Endometrial microvascular endothelial cells (primary cell): ENCODE data around the gene COX11. TPM values are rescaled to one million over a fixed set of nuclear protein-coding genes. Genes with fewer than 3 reads are reported as not detected.

Source experiments
- in situ Hi-C: cut with HindIII; loops from 2 replicates; pipeline ENCODE4 v1.10.0; 2017; ENCODE audit warnings: low sequenced_read_pairs, low pct_unique_long_range_greater_than_20kb; ENCODE audit errors: inconsistent ontology term
- total RNA-seq: library from RNA; depleted of rRNA; stranded (reverse); fragments of >200 nt; gene quantifications from one replicate; pipeline ENCODE4 v1.2.3, GENCODE V29; 2015; ENCODE audit errors: inconsistent ontology term

Gene COX11
- total RNA-seq, 1 donor from 2014 or later, result 78.9 TPM

DNA sequence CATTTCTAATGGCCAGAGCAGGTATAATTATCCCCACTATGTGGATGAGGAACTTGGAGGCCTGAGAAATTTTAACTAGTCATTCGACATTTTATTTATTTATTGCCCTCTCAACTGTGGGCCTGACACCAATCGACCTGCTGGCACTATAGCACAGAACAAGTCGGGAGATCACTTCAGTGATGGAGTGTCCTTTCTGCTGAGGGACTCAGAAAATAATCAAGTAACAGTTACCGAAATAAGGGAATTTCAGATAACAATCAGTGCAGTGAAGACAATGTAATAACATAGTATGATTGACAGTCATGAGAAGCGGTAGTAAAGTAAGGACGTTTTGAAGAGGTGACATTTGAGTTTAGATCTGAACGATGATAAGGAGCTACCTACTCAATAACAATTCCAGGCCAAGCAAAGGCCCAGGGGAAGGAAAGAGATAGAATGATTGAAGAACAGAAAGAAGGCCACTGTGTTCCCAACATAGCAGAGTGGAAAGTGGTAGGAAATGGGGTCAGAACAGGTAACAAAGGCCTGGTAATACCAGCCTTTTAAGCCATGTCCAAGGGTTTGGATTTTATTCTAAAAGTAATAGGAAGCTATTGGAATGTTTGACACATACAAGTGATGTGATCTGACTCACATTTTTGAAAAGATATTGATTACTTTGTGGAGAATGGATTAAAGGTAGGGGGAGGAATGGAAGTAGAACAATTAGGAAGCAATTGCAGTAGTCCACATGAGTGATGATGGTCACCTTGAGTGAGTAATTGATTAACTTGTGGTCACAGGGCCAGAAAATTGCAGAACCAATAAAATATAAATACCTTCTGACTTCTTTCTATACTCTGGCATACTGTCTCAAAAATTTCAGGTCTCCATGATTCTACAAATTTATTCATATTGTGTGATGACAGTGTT is 1.5 kb upstream of the COX11 start:
- in situ Hi-C loops, result no loop called here

DNA sequence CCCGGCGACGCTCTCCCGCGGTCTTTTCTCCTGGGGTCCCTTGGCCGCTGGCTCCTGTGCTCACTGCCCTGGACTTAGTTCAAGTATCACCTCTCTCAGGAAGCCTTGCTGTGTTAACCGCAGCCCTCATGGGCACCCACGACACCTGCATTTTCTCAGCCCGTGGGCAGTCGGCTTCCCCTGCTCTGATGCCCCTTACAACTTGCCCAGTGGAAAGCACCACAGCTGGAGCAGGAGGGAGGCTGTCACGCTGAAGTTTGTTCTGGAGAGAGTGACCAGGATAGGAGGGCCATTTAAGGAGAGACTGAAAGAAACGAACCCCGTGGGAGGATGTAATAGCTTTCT is 506 bp upstream of the COX11 start:
- in situ Hi-C loops, result no loop called here

DNA sequence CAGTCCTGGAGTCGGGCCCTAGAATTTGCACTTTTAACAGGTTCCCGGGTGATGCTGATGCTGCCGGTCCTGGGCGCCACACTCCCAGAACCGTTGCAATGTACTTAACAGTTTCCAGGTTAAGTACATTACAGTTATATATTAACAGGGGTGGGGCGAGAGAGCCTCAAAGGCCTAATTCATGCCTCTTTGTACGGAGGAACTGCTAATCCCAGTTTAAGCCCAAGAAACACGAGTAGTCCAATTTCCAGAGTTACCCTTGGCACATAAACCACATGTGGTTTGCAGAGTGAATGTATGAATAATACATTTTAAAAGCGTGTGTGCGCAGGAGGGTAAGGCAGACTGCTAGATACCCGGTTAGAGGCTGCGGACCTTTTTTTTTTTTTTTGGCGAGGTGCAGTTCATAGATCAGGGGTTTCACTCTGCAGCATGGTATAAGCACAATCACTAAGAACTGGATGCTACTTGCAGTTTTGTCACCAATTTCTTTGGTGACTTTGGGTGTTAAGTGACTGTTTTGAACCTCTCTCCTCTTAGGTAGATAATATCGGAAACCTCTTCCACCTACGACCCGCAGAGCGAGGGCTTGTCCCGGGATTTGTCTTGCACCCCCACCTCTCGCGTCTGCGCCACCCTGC is 713 bp downstream of the COX11 start:
- in situ Hi-C loops, result no loop called here

DNA sequence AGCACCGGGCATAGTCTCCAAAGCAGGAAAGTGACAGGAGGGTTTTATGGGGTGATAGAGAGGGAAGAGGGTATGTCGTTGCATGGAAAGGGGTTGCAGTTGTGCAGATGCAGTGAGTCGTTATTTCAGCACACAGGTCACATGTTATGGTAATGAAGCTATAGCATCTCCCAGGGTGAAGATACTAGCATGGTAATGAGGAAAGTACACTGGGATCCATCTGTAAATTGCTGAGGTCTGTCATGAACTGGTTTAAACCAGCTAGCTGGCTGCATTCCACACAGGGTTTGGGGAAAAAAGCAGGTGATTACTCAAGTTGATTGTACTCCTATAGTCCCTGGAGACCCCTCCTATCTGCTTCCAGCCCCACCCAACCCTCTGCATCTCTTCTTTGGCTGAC is 11.7 kb downstream of the COX11 start:
- in situ Hi-C loops, result no loop called here

DNA sequence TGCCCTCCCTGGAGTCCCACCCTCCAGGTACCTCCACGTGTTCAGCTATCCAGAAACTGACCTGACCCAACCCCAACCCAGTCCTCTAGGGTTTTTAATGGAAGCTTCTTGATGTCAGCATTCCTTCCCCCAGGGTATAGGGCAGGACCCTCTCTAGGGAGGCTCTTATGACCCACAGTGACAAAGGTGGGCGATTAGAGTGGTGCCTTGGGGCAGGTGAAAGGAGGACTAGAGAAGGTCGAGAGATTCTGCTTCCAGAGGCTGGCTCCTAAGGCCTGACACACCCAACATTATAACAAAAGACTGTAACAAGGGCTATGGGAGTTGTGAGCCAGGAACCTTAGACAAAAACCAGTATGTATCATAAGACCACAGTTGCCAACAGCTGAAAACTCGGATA is 17.2 kb downstream of the COX11 start:
- in situ Hi-C loops, result no loop called here

DNA sequence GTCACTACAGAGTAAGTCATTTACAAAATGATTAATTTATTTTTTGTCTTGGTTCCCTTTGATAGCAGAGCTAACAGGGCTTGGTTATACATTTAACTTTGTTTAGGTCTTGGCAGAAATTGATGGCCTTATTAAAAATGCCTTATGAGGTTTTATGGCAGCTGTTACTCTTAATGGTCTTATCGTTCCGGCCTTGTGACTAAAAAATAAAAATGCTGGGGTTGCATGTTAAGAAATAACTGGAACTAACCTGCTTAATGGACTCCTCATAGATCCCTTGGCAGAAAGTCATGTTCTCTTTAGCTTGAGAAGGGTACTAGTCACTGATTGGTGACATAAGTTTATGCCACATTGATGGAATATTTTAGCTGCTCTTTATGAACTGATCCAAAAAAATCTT is 18.3 kb downstream of the COX11 start:
- in situ Hi-C loops, result no loop called here

DNA sequence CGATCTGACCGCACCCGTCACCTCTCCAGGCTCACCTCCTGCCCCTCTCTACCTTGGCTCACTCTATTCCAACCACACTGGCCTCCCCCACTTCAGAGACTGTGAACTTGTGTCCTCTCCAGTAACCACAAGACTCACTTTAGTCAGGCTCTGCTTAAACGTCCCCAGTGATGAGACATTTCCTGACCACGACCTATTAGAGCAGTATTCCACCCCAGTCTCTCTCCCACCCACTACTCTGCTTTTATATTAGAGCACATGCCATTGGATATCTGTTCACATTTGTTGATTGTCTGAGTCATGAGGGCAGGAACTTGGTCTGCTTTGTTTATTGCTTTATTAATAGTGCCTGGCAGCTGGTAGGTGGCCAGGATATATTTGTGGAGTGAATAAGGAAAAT is 20.1 kb downstream of the COX11 start:
- in situ Hi-C loops, result no loop called here

DNA sequence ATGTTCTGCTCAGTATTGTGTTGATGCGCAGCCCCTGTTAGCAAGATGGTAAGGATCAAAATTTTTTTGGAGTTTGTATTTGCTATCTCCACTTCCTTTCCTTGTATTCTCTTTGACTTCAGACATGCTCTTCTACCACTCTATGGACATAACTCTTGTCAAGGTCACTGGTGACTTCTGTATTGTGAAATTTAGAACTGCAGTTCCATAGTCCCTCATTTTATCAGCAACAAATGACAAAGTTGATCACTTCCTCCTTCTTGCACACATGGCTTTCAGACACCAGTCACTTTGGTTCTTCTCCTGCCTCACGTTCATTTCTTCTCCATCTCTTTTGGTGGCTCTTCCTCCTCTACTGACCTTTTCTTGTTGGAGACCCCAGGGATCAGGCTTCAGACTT is 21.1 kb downstream of the COX11 start:
- in situ Hi-C loops, result no loop called here

DNA sequence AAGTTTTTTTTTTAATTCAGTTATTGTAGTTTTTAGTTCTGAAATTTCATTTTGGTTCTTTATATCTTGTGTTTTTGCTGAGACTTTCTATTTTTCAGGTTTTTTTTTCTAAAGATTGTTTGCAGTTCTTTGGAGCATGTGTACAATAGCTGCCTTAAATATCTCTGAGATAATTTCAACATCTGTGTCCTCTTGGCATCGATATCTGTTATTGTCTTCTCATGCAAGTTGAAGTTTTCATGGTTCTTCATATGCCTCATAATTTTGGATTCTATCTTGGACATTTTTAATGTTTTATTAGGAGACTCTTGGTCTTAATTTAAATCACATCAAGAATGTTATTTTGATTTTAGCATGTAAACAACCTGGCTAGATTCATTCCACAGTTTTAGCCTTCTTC is 22.8 kb downstream of the COX11 start:
- in situ Hi-C loops, result no loop called here

DNA sequence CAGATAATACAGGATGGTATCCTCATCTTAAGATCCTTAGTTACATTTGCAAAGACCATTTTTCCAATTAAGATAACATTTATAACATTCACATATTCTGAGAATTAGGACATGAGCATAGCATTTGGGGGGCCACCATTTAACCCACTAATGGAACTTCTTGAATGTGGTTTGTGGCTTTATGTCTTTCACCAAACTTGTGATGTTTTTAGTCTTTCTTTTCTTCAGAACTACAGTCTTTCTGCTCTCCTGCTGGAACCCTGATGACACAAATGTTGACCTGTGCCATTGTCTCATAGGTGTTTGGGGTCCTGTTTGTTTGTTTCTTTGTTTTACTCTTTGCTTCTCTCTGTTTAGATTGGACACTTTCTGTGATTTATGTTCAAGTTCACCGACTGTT is 23.2 kb downstream of the COX11 start:
- in situ Hi-C loops, result no loop called here

DNA sequence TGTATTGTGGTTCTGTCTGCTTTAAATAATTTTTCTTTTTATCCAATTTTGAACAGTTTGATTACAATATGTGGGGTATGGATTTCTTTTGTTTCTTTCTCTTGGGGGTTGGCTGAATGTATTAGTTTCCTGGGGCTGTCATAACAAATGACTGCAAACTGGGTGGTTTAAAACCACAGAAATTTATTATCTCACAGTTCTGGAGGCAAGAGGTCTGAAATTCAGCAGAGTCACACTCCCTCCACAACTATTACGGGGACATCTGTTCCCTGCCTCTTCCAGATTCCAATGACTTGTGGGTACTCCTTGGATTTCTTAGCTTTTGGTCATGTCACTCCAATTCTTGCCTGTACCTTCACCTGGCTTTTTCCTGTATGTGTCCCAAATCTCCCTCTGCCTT is 23.7 kb downstream of the COX11 start:
- in situ Hi-C loops, result no loop called here

DNA sequence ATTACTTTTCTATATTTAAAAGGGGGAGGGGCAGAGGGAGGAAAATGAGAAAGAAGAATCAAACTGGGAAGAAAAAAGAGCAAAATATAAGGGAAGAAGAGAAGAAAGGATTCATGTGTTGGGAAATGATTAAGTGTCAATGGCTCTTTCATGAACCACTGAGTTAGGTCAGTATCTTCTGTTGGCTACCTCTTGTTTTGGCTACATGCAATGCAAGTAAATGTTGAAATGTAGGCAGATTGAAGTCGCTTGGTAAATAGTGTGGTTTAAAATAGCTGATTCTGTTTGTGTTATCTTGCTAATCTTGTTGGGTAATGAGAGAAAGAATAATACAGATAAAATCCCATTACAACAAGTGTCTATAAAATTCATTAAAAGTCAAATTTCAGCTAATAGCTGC is 27.2 kb downstream of the COX11 start:
- in situ Hi-C loops, result no loop called here

DNA sequence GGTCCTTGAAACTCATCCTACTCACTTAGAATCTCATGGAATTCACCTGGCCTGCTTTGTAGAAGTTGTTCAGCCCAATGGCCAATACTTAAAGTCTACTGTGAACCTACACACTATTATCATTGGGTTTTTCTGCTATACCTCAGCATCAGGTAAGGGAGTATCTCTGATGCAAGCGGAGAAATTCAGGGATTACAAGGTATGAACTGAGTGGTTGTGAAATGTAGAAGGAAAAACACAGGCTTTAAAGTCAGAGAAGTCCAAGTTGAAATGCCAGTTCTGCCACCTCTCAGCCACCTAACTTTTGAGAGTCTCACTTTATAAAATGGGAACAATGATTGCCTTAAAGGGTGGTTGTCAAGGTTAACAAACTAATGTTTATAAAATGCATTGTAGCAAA is 31.0 kb downstream of the COX11 start:
- in situ Hi-C loops, result no loop called here

DNA sequence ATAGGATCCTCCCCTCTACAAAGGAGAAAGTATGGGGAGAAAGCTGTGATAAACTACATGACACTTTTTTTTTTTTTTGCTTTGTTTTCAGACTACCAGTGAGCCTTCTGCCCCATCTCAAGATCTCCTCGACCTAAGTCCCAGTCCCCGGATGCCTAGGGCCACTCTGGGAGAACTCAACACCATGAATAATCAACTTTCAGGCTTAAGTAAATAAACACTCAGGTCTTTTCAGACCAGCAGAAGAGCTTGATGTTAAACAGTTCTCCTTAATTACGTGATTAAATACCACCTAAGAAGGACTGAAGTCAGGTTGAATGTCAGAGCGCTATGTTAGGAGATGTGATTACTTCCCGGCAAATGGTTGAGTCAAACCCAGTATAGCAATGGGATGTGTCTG is 31.4 kb downstream of the COX11 start:
- in situ Hi-C loops, result no loop called here

DNA sequence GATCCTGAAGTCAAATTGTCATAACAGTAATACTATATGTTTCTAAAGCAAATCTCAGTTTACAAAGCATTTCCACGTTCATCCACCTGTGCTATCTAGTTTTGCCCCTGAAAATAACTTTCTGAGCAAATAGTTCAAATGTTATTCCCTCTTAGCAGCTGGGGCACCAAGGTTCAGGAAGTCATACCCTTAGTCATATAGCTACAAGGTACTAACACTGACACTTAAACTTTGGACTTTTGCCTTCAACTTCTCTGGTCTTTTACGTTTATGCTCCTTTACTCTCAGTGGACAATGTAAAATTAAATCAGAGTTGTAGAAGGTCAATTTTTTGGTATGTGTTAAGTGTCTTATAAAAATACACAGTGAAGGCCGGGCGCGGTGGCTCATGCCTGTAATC is 33.0 kb downstream of the COX11 start:
- in situ Hi-C loops, result no loop called here

DNA sequence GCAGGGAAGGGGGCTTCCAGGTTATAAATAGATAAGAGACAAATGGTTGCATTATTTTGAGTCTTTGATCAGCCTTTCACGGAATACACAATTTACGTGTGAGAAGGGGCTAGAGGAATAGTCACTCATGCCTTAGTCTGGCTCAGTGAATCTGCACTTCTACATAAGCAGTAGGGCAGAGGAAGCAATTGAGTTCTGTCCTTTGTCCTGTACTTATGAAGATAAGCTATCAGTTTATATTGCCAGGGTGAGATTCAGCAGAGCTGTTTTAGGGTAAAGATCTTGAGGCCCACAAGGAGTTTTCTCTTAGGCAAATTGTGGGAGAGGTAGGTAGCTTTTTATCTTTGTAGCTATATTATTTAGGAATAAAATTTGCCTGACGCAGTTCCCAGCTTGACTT is 34.5 kb downstream of the COX11 start:
- in situ Hi-C loops, result no loop called here

DNA sequence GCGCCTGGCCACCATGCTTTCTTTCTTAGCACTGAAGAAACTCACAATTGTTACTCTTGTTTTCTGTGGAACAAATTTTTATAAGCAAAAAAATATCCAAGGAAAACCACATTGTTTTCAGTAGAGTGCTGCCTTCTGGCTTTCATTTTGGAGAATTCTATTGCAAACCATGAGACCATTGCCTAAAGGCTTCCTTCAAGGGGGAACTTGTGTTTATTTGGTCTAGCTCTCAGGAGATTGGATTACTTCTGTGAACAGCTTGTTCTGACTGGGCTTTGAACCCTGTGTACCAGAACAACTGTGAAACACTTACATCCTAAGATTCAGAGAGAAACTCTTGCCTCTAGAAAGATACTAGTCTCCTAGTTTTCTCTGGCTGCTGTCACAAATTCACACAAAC is 35.7 kb downstream of the COX11 start:
- in situ Hi-C loops, result no loop called here

DNA sequence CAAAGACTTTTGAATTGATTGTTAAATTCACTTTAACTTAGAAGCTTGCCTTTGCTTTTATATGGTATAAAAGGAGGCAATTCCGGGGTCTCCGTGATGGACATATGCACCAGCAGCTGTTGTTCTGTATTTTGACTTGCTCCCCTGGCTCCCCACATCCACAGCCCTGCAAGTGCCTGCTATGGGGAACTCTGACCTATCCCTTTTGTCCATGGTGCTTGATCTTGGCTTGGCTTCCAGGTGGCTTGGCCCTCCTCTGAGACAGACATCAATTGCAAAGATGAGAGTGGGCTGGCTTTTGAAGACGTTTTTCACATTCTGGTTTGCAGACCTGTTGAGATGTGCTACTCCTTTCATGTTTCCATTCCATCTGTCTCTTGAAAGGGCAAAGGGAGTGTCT is 40.9 kb downstream of the COX11 start:
- in situ Hi-C loops, result no loop called here

DNA sequence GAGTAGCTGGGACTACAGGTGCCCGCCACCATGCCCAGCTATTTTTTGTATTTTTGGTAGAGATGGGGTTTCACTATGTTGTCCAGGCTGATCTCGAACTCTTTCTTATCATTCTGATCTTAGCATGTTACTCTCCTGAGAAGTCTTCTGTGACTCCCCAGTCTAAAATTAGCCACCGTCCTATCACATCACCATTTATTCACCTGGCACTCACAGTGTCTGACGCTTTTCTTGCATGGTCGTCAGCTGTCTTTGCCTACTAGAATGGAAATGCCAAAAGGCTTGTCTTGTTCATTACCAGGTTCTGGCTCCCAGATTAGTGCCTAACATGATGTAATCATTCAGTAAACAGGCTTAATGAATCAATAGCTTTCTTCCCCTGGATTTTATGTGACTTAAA is 44.0 kb downstream of the COX11 start:
- in situ Hi-C loops, result no loop called here

DNA sequence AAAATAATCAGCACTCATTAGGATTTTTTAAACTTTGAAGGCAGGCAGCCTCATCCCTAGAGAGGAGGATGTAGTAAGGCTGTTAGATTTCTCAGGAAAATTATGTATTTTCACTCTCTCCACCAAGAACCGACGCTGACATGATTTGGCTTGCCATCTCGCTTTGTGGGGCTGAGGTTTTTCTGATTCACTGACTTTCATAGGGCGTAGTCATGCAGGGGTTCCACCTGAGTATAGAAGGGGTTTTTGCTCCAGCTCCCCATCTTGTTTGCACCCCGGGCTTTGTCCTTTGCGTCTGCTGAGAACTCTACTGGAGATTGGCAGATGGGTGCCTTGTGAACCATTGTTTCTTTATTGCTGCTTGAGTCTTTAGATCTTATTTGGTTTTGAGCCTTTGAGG is 47.6 kb downstream of the COX11 start:
- in situ Hi-C loops, result no loop called here

DNA sequence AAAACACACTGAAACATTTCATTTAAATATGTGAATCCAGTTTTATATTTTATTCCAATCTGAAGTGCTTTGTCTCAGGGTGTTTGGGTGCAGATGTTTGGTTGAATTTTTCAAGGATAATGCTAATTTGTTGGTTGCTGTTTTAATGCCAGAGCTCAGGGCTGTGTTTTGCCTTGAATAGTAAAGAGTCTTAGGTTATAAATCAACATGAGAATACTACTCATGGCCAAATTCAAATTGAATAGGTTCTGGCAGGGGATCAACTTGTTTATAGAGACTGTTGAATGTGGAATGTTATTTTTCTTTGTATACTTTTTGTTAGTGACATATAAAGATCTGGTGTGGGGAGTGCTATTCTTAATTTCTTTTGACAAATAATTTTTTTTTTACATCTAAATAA is 49.0 kb downstream of the COX11 start:
- in situ Hi-C loops, result no loop called here
